ENCODE measurements around the gene ACSF3.

DNA sequence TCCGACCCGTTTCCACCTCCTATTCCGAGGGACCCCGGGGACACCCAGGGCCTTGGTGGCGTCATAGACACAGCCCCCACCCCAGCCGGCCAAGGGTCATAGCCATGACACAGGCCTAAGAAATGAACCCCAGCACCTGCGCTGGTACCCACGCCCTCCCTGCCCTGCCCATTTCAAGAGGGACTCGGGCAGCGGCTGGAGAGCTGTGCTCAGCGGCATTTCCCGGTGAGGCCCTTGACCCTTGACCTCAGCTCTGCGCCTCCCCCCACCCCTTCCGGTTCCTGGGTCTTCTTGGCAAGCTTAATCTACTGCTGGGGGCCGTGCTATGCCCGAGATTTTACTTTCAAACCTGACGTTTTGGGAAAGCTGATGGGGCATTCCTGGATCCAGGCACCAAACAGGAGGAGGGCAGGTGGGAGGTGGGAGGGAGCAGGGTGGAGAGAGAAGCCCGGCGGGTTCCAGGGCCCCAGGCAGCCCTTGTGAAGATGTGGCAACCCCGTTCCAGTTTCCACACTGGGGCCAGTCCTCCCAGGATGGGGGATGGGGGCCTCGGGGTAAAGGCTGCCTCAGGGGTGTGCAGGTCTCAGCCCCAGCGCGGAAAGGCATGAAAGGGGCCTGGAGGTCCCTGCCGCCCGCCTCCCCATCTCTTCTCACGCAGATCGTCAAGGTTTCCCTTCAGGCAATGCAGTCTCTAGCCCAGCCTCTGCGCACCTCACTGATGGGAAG is 106.6 kb downstream of the ACSF3 start, which contains the start of gene SLC22A31:
- TF ChIP-seq EZH2phosphoT487 (IDR thresholded peaks at IDR 0.05; ENCODE audit: borderline replicate concordance) = no peak
- TF ChIP-seq, protein P1, sequence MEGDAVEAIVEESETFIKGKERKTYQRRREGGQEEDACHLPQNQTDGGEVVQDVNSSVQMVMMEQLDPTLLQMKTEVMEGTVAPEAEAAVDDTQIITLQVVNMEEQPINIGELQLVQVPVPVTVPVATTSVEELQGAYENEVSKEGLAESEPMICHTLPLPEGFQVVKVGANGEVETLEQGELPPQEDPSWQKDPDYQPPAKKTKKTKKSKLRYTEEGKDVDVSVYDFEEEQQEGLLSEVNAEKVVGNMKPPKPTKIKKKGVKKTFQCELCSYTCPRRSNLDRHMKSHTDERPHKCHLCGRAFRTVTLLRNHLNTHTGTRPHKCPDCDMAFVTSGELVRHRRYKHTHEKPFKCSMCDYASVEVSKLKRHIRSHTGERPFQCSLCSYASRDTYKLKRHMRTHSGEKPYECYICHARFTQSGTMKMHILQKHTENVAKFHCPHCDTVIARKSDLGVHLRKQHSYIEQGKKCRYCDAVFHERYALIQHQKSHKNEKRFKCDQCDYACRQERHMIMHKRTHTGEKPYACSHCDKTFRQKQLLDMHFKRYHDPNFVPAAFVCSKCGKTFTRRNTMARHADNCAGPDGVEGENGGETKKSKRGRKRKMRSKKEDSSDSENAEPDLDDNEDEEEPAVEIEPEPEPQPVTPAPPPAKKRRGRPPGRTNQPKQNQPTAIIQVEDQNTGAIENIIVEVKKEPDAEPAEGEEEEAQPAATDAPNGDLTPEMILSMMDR (IDR thresholded peaks at IDR 0.05 in 2 of 3, conservative IDR thresholded peaks at IDR 0.05 in 1 of 3; ENCODE audit: borderline replicate concordance in 1 of 3, insufficient read depth in 1 of 3, low read depth in 2 of 3, low read length in 2 of 3) = no peak
- no peak for TF ChIP-seq POLR2A (IDR thresholded peaks at IDR 0.05; ENCODE audit: borderline replicate concordance, extremely low read depth, insufficient read depth, insufficient read length)
- no peak for TF ChIP-seq SP1 (IDR thresholded peaks at IDR 0.05; ENCODE audit: low read depth)
- TF ChIP-seq POLR2AphosphoS5 (IDR thresholded peaks at IDR 0.05; ENCODE audit: low read depth, low read length) = no peak
- TF ChIP-seq CBX3 (IDR thresholded peaks at IDR 0.05; ENCODE audit: low read depth) = no peak
- no peak for TF ChIP-seq JUND (IDR thresholded peaks at IDR 0.05)
